Measurements from ENCODE around the gene ARHGEF10L.

- TF ChIP-seq POLR2A (IDR thresholded peaks at IDR 0.05; ENCODE audit: low read depth, low read length): no peak
- no peak for TF ChIP-seq POLR2AphosphoS5 (IDR thresholded peaks at IDR 0.05; ENCODE audit: low read depth, low read length)
- TF ChIP-seq TAF1 (IDR thresholded peaks at IDR 0.05; ENCODE audit: low read depth, low read length): no peak
- no peak for TF ChIP-seq SPI1 (IDR thresholded peaks at IDR 0.05; ENCODE audit: low read depth, low read length)
- no peak for TF ChIP-seq POU2F2 (IDR thresholded peaks at IDR 0.05; ENCODE audit: low read depth, low read length)
Observed at GRCh38 chr1:17607644-17608581, 68.4 kb downstream of the ARHGEF10L start.
